ENCODE measurements around the gene PRR3. TPM values are rescaled to one million over a fixed set of nuclear protein-coding genes. Genes with fewer than 3 reads are reported as not detected.

Gene PRR3
- total and polyA plus RNA-seq, 4 donors, result 2.1 to 3.2 (median 2.4) TPM

- TF ChIP-seq HNF4G (IDR thresholded peaks at IDR 0.05), result no peak
- no peak for TF ChIP-seq RXRA (IDR thresholded peaks at IDR 0.05)
- no peak for TF ChIP-seq NR2F2 (IDR thresholded peaks at IDR 0.05)
- TF ChIP-seq GABPA (IDR thresholded peaks at IDR 0.05 in 1 of 2, conservative IDR thresholded peaks at IDR 0.05 in 1 of 2), result no peak
- TF ChIP-seq HNF4A (conservative IDR thresholded peaks at IDR 0.05), result no peak
- no peak for TF ChIP-seq TAF1 (conservative IDR thresholded peaks at IDR 0.05)
- TF ChIP-seq ATF3 (IDR thresholded peaks at IDR 0.05), result no peak
- no peak for TF ChIP-seq EGR1 (IDR thresholded peaks at IDR 0.05; ENCODE audit: low read depth in 2 of 2)
- no peak for TF ChIP-seq YY1 (IDR thresholded peaks at IDR 0.05)
- no peak for TF ChIP-seq JUND (IDR thresholded peaks at IDR 0.05)
- TF ChIP-seq RAD21 (IDR thresholded peaks at IDR 0.05), result no peak
- TF ChIP-seq FOXA2 (IDR thresholded peaks at IDR 0.05), result no peak
- no peak for TF ChIP-seq MAX (IDR thresholded peaks at IDR 0.05)
- TF ChIP-seq ZBTB33 (IDR thresholded peaks at IDR 0.05), result no peak
- Histone ChIP-seq H3K9ac (ENCODE audit: low read depth in 1 of 2, low read length in 2 of 2) (no peak overlapping the region), H3K4me3 (ENCODE audit: low read depth in 1 of 3, low read length in 3 of 3) (no peak overlapping the region), H3K27ac (ENCODE audit: low read depth in 1 of 2, low read length in 2 of 2) (peak overlapping the region in 1 of 2 donors; percentile 37), H3K9me3 (ENCODE audit: control insufficient read depth in 4 of 4, low read length in 3 of 4) (no peaks in the 10 kb centered on the region), H3K36me3 (ENCODE audit: control insufficient read depth in 4 of 4, insufficient read depth in 3 of 4, low read depth in 1 of 4, low read length in 3 of 4) (peaks cover 0 to 11% (median 4%) of the 10 kb centered on the region in 4 donors), H3K4me1 (ENCODE audit: control insufficient read depth in 4 of 4, insufficient read depth in 4 of 4, low read length in 3 of 4) (peaks cover 7 to 47% (median 43%) of the 10 kb centered on the region in 4 donors), H3K27me3 (ENCODE audit: control insufficient read depth in 4 of 4, insufficient read depth in 4 of 4, low read length in 3 of 4) (no peaks in the 10 kb centered on the region)
- DNase-seq (ENCODE audit: low spot score), result no peak
- 93% methylated on average over 1 of the region's 1 CpG for WGBS
Observed at GRCh38 chr6:30564114-30564513, 7.0 kb downstream of the PRR3 start.

GRCh38 chr6:30565772-30566171 lies 8.7 kb downstream of the PRR3 start:
- H3K27me3 ChIP-seq (ENCODE audit: control insufficient read depth in 4 of 4, insufficient read depth in 4 of 4, low read length in 3 of 4), result no peaks in the 10 kb centered on the region
- peak overlapping the region in 1 of 2 donors; percentile 86 for H3K9ac ChIP-seq (ENCODE audit: low read depth in 1 of 2, low read length in 2 of 2)
- H3K36me3 ChIP-seq (ENCODE audit: control insufficient read depth in 4 of 4, insufficient read depth in 3 of 4, low read depth in 1 of 4, low read length in 3 of 4), result peaks cover 0 to 11% (median 4%) of the 10 kb centered on the region in 4 donors
- no peak for DNase-seq (ENCODE audit: low spot score)
- H3K4me1 ChIP-seq (ENCODE audit: control insufficient read depth in 4 of 4, insufficient read depth in 4 of 4, low read length in 3 of 4), result peaks cover 10 to 60% (median 56%) of the 10 kb centered on the region in 4 donors
- H3K27ac ChIP-seq (ENCODE audit: low read depth in 1 of 2, low read length in 2 of 2), result peak overlapping the region; percentile 80 to 89
- no peak overlapping the region for H3K4me3 ChIP-seq (ENCODE audit: low read depth in 1 of 3, low read length in 3 of 3)
- no peaks in the 10 kb centered on the region for H3K9me3 ChIP-seq (ENCODE audit: control insufficient read depth in 4 of 4, low read length in 3 of 4)
- TF ChIP-seq HNF4G (IDR thresholded peaks at IDR 0.05) (no peak), SP1 (IDR thresholded peaks at IDR 0.05) (peak; percentile 64), NR2F2 (IDR thresholded peaks at IDR 0.05) (no peak), ZBTB33 (IDR thresholded peaks at IDR 0.05) (peak; percentile 38), TAF1 (conservative IDR thresholded peaks at IDR 0.05) (no peak), REST (IDR thresholded peaks at IDR 0.05) (no peak), RAD21 (IDR thresholded peaks at IDR 0.05) (peak; percentile 11 to 28), MAX (IDR thresholded peaks at IDR 0.05) (peak; percentile 56), GABPA (IDR thresholded peaks at IDR 0.05 in 1 of 2, conservative IDR thresholded peaks at IDR 0.05 in 1 of 2) (peak in 1 of 2 donors; percentile 77), EGR1 (IDR thresholded peaks at IDR 0.05; ENCODE audit: low read depth in 2 of 2) (no peak), YY1 (IDR thresholded peaks at IDR 0.05) (peak; percentile 50), FOXA2 (IDR thresholded peaks at IDR 0.05) (peak; percentile 45), FOXA1 (IDR thresholded peaks at IDR 0.05) (no peak), JUND (IDR thresholded peaks at IDR 0.05) (peak in 1 of 2 donors; percentile 23), CTCF (IDR thresholded peaks at IDR 0.05; ENCODE audit: low read depth, low read length, missing input control) (no peak), RXRA (IDR thresholded peaks at IDR 0.05) (peak; percentile 92 to 93), ATF3 (IDR thresholded peaks at IDR 0.05) (peak; percentile 49), HNF4A (conservative IDR thresholded peaks at IDR 0.05) (peak; percentile 45 to 59)
